ENCODE results near the gene LAMC2.
A peak's percentile ranks its signal among the peaks of the same experiment; 100 is the strongest.

LAMC2 gene

DNA sequence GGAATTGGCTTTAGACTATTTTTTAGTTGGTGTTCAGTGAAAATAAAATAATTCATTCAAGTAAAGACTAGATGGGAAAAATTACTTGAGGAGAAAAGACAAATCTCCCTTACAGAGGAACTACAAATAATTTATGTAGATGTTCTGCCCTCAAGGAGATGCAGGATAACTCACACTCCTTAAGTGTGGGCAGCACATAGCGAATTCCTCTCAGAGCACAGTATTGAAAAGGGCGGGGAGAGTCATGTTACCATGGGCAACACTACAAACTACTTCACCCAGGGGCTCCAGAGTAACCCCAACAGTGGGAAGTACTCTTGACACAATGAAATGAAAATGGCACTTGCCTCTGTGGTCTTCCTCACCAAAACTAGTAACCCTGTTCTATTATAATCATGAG, 20.6 kb upstream of the LAMC2 start:
- in situ Hi-C loops (cut with HindIII; ENCODE audit: low pct_ligation_motif_present, low pct_unique_long_range_greater_than_20kb, low sequenced_read_pairs) = no loop called here
- DNase-seq = peak; percentile 36

DNA sequence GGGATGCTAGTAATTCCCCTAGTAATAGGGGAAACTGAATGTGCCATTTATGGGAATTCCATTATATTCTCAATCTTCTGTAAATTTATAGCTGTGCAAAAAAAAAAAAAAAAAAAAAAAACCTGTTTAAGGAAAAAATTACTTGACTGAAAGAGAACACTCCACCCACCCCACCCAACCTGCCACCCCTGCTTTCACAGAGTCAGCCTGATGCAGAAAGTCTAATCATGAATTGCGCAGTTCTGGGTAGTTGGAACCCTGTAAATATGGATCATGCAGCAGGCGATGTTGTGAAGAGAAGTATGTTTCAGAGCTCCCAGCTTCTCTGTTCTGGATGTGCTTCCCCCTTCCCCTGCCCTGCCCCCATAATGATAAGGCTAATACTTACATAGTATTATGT, 19.6 kb upstream of the LAMC2 start:
- in situ Hi-C loops (cut with HindIII; ENCODE audit: low pct_ligation_motif_present, low pct_unique_long_range_greater_than_20kb, low sequenced_read_pairs) = no loop called here
- no peak for DNase-seq

DNA sequence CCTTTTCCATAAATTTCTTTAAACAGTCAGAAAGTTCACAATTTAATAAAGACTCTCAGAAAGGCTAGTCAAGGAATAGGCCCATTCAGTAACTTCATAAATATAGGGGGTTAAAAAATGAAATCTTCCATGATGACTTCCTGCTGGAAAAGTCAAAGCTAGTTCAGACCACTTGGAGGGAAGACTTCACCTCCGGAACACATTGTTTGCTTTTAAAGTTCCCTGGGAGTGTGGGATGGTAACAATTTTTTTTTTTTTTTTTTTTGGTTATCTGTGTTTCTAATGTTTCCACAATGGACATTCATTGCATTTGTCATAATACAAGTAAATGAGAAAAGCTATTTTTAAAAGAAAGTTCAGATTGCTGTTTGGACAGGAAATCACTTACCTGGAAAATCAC, 18.4 kb upstream of the LAMC2 start:
- in situ Hi-C loops (cut with HindIII; ENCODE audit: low pct_ligation_motif_present, low pct_unique_long_range_greater_than_20kb, low sequenced_read_pairs) = no loop called here
- no peak for DNase-seq

DNA sequence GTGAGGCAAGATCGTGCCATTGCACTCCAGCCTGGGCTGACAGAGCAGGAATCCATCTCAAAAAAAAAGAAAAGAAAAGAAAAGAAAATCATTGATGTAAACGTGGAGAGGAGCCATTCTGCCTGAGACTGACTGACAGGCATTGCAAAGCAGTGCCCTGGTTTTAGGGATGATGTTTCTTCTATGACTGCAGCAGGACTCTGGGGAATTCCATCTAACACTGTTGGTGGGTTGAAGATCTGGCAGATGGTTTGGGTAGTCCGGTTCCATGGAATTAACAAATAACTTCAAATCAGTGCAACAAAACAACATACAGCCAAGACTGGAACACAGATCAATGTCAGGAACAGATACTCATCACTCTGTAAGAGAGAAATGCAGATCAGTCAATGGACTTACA, 17.8 kb upstream of the LAMC2 start:
- DNase-seq = no peak
- in situ Hi-C loops (cut with HindIII; ENCODE audit: low pct_ligation_motif_present, low pct_unique_long_range_greater_than_20kb, low sequenced_read_pairs) = no loop called here

DNA sequence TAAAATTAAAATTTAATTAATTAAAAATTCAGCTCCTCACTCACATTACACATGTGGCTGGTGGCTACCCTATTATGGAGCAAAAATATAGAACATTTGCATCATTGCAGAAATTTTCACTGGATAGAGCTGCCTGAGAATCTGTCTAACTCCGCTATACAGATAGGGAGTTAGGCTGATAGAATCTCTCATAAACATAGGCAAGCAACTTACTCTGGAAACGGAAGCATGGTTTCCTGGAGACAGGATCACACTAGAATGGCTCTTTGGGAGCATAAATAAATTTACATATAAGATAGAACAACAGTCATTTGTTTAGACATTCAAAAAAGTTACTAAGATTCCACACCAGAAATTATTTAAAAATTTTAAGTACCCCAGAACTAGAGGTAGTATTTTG, 12.2 kb upstream of the LAMC2 start:
- in situ Hi-C loops (cut with HindIII; ENCODE audit: low pct_ligation_motif_present, low pct_unique_long_range_greater_than_20kb, low sequenced_read_pairs) = no loop called here
- DNase-seq = no peak

DNA sequence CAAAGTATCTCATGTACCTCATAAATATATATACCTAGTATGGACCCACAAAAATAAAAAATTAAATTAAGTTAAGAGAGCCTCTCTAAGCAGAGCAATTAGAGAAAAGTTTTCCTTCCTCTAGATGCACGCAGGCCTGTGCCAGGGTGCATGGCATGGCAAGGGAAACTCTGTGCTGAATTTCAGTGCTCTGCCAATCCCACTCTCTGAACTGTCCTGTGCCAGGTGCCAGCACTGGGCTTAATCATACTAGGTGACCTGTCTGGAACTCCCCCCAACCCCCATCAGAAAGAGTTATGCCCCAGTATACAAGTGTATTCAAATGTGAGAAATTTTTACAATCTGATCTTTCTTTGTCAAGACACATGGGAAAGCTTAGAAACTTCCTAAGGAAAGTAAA, 10.4 kb upstream of the LAMC2 start:
- DNase-seq = no peak
- in situ Hi-C loops (cut with HindIII; ENCODE audit: low pct_ligation_motif_present, low pct_unique_long_range_greater_than_20kb, low sequenced_read_pairs) = no loop called here

DNA sequence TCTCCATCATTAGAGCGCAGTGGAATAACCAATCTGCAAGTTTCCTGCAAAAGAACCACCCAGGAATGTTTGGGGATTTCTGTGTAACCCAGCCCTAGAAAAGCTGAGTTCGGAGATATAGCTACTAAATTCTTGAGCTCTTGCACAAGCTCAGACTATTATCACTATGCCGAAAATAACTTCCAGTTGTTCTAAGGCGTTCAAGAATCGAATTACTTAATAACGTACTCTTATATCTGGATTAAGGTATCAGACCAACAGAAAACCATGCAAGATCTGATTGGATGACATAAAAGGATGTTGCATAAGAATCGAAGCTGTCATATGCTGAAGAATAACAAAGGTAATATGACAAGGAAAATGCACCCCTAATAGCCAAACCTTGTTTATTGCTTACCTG, 7.5 kb upstream of the LAMC2 start:
- in situ Hi-C loops (cut with HindIII; ENCODE audit: low pct_ligation_motif_present, low pct_unique_long_range_greater_than_20kb, low sequenced_read_pairs) = no loop called here
- DNase-seq = no peak

DNA sequence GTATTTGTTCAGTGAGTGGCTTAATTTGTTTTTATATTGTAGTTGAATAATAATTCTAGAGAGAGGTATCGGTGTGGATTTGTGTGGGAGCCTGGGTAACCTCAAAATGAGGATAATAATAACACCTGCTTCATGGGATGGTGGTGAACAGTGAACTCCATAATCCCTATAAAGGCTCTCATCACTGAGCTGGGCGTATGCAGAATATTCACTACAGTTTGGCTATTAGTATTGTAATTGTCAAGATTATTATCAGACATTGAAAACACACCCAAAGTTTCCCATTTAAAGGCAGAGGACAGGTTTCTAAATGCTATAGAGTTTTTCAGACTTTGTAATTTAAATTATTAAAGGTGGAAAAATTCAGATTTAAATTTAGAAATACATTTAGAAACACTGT, 7.0 kb upstream of the LAMC2 start:
- DNase-seq = no peak
- in situ Hi-C loops (cut with HindIII; ENCODE audit: low pct_ligation_motif_present, low pct_unique_long_range_greater_than_20kb, low sequenced_read_pairs) = no loop called here

DNA sequence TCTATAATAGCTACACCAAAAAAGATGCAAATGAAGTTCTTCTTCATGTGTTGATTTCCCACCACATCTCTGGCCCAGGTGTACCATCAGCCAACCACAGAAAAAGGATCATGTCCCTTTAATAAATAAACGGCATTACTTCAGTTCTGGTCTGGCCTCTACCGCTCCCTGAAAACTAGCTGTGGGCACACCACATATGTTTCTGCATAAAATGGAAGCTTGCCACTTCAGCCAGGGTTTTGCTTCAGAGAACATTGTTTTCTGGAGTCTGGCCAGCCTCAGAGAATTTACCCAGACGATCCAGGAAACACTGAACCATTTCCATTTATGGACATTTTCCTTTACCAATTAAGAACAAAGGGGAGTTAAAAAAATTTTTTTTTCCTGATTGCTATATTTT, 5.8 kb upstream of the LAMC2 start:
- DNase-seq = peak; percentile 94
- in situ Hi-C loops (cut with HindIII; ENCODE audit: low pct_ligation_motif_present, low pct_unique_long_range_greater_than_20kb, low sequenced_read_pairs) = no loop called here

DNA sequence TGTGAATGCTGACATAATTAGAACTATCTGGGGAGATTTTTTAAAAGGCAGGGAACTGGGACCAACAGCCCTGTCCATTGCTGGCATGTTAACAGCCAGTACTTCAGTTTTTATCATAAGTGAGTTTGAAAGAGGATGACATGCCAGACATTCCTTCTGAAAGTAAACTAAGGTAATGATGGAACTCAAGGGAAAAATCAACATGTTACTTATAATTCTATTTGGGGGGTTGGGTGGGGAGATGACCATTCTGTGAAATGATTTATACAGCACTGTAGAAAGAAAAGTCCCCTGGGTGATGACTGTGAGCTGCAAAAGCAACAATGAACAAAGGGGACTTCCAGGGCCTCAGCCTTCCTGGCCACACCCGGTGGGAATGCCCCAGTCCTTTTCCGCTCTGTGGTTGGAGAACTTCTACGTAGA, 5.4 kb upstream of the LAMC2 start:
- in situ Hi-C loops (cut with HindIII; ENCODE audit: low pct_ligation_motif_present, low pct_unique_long_range_greater_than_20kb, low sequenced_read_pairs) = no loop called here
- peak; percentile 90 for DNase-seq

DNA sequence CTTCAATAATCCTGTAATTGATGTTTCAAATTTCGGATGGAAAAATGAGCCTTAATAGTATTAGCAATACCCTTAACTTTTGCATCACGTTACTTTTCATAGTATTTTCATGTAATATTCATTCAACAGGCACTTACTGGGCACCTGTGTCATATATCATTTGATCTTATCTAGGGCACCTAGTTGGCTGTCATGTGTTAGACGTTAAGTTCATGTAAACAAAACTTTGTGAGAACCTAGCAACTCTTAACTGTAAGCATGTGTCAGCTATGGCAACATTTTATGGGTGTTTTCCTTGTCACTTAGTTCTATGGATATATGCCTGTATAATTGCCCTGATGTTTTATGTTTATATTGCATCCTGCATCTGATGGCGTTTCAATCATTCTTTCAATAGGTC, 777 bp downstream of the LAMC2 start:
- in situ Hi-C loops (cut with HindIII; ENCODE audit: low pct_ligation_motif_present, low pct_unique_long_range_greater_than_20kb, low sequenced_read_pairs) = no loop called here
- DNase-seq = no peak

DNA sequence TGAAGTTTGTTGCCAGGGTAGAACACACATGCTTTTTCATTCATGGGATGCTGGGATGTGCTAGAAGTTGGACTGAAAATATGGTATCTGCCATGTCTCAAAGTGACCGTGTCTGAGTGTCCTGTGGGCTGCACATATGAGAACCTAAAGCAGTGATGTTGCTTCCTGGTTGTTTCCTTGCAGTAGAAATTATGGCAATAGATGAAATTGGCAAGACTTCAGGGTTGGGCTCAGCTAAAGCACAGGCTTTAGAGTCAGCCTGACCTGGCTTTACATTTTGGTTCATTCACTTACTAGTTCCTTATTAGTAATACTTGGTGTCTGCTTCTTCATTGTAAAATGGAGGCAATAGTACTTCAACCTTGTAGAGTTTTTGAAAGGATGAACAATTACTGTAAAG, 2.2 kb downstream of the LAMC2 start:
- no peak for DNase-seq
- in situ Hi-C loops (cut with HindIII; ENCODE audit: low pct_ligation_motif_present, low pct_unique_long_range_greater_than_20kb, low sequenced_read_pairs) = no loop called here

DNA sequence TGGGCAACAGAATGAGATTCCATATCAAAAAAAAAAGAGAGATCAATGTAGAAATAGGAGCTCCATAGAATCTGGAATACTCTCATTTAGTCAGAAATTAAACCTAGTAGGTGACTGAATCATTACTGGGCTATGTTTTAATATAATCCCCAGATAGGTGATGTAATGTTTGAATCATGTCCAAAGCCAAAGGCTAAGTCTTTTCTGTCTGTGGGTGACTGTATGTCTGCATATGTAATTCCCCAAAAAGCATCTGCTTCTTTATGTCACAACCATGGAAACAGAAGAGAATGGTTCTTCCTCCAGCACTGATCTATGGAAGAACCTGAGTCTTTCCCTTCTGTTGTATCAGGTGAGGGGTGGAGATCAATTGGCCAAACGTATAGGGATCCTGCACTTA, 5.8 kb downstream of the LAMC2 start:
- in situ Hi-C loops (cut with HindIII; ENCODE audit: low pct_ligation_motif_present, low pct_unique_long_range_greater_than_20kb, low sequenced_read_pairs) = no loop called here
- DNase-seq = peak; percentile 33

DNA sequence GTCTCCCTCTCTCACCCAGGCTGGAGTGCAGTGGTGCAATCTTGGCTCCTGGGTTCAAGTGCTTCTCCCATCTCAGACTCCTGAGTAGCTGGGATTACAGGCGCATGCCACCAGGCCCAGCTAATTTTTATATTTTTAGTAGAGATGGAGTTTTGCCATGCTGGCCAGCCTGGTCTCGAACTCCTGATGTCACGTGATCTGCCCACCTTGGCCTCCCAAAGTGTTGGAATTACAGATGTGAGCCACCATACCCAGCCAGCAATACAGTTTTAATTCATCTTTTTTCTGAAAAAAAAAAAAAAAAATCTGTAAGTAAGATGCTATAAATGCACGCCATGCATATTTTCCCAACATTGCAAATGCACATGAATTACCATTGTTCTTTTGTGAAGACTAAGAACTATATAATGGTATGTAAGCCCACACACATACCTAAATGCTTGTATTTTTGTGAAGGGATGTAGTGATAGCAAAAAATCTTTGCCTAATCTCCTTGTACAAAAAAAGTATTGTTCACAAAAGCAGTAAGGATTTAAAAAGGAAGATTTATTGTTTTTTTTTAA, 8.0 kb downstream of the LAMC2 start:
- in situ Hi-C loops (cut with HindIII; ENCODE audit: low pct_ligation_motif_present, low pct_unique_long_range_greater_than_20kb, low sequenced_read_pairs) = no loop called here

DNA sequence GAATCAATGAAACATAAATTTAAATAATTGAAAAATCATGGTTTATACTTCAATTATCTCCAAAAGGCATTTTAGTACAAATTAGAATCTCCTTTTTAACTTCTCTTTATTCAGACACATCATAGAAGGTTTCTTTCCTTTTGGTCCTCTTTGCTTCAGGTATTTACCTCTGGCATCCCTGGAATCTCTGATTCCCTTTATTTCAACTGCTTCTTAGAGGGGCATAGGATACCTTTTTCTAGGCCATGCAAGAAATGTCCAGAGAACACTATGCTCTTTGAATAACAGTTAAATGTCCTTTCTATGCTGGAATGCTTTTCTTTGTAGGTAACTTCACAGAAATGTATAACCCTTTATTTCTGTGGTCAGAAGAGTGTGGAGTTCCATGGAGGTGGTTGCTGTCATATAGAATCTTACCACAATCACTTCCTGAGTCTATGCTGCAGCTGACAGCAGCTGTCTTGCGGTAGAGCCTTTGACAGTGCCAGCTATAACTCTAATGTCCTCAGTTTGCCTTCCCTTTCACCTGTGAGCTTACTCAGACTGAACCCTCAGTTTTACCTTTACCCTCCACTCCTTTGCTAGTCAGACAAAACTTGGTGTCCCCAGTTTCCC, 8.6 kb downstream of the LAMC2 start:
- no peak for DNase-seq
- in situ Hi-C loops (cut with HindIII; ENCODE audit: low pct_ligation_motif_present, low pct_unique_long_range_greater_than_20kb, low sequenced_read_pairs) = no loop called here

More for the DNA sequence above, 8.0 kb downstream of the LAMC2 start:
- DNase-seq = no peak

DNA sequence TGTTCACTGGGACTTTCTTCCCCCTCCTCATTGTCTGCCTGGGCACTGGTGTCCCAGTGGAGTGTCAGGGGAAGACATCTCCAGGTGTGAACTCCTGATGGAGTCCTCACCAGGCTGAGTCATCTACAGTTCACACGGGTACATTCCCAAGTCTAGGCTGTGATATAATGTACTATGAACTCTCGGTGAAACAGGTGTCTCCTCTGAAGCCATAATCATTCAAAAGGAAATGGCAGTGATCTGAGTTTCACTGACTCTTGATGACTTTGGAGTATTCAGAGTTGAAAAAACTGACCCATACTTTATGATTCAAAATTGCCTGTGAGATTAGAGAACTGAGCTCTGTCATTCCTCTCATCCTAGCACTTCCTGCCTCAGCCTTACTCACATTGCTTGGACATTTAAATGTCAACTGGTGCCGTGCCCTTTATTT, 9.1 kb downstream of the LAMC2 start:
- in situ Hi-C loops (cut with HindIII; ENCODE audit: low pct_ligation_motif_present, low pct_unique_long_range_greater_than_20kb, low sequenced_read_pairs) = no loop called here
- DNase-seq = peak; percentile 29

DNA sequence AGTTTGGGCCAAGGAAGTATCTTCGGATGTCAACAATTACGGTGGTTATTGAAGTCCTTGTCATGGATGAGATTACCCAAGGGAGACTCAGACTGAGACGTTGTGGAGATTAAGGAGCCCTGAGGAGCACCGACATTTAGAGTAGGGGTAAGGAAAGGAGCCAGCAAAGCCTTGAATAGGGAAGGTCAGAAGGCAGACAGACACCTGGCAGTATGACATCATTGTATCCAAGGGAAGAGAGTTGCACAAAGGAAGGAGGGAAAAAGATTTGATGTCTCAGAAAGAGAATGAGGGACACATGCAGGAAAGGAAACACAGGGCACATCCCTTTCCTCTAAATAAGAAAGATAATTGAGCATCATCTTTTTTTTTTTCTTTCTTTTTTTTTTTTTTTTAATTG, 11.7 kb downstream of the LAMC2 start:
- DNase-seq = no peak
- in situ Hi-C loops (cut with HindIII; ENCODE audit: low pct_ligation_motif_present, low pct_unique_long_range_greater_than_20kb, low sequenced_read_pairs) = no loop called here

DNA sequence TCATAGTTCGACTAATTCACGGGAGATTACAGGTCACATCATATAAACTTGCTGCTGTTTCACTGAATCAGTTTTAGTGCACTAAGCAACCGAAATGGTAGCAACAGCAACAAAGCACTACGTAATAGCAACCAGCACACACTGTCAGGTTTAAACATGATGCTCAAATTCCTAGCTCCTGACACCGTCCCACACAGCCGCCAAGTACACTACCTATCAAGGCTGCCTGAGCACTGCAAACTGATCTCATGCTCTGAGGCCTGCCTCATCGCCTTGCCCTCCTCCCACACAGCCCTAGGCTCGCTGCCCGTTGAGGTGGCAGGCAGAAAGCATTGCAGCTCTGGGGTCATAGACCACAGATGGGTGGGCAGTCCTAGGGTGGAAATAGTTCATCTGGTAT, 12.4 kb downstream of the LAMC2 start:
- in situ Hi-C loops (cut with HindIII; ENCODE audit: low pct_ligation_motif_present, low pct_unique_long_range_greater_than_20kb, low sequenced_read_pairs) = no loop called here
- DNase-seq = peak; percentile 48

DNA sequence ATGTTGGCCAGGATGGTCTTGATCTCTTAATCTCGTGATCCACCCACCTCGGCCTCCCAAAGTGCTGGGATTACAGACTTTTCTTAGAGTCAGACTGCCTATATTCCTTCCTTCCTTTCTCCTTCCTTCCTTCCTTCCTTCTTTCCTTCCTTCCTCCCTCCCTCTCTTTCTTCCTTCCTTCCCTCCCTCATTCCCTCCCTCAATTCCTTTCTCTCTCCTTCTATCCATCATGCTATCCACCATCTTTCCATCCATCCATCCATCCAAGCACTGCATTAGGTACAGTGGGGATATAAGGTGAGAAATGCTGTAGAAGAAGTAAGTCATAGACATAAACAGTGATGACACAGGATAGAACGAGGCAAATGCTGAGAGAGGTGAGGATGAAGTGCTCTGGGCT, 13.2 kb downstream of the LAMC2 start:
- no peak for DNase-seq
- in situ Hi-C loops (cut with HindIII; ENCODE audit: low pct_ligation_motif_present, low pct_unique_long_range_greater_than_20kb, low sequenced_read_pairs) = no loop called here

DNA sequence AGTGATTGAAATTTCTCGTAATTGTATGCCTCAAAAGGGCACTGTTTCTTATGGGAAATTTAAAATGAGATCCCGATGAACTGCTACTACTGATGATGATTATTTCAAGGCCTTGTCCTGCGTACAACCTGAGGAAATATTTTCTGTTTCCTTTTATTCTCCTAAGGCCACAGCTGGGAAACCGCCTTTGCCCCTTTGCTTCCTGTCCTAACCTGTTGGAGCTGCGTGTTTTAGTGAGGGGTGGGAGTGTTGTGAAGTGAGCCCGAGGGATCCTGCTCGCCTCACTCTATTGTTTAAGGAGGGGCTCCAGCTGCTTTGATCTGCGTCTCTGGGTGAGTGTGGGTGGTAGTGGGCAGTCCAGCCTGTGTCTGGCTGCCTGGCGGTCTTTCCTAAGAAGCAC, 14.4 kb downstream of the LAMC2 start:
- in situ Hi-C loops (cut with HindIII; ENCODE audit: low pct_ligation_motif_present, low pct_unique_long_range_greater_than_20kb, low sequenced_read_pairs) = no loop called here
- DNase-seq = no peak

DNA sequence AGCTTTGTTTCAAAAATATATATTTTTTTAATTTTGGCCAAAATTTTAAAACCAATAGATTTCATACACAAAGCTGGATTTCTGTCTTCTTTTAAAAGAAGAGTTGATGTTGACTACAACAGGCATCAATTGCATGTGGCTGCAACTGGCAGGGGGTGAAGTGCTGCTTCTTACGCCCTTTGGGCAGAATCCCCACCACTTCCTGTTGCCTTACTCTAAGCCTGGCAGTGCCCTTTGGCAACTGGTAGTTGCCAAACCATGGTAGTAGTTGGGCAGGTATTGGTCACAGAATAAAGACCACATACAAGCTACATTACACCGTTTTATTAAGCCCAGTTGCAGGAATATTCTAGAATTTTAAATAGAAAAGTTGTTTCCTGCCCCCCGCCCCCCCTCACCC, 17.0 kb downstream of the LAMC2 start:
- no peak for DNase-seq
- in situ Hi-C loops (cut with HindIII; ENCODE audit: low pct_ligation_motif_present, low pct_unique_long_range_greater_than_20kb, low sequenced_read_pairs) = no loop called here

All from ACHN (cell line).